NCI-H226 (cell line): ENCODE data around the gene YPEL2.
A peak's percentile ranks its signal among the peaks of the same experiment; 100 is the strongest.
"Not testable (repeated sequence)": the region's sequence is repeated elsewhere in the genome, so short reads cannot be mapped to it uniquely, and the experiment has no call there.

ENCODE experiments used
- DNase-seq: peaks from one replicate; pipeline ENCODE4 v3.0.0-alpha.2; 2015

Gene YPEL2

DNA sequence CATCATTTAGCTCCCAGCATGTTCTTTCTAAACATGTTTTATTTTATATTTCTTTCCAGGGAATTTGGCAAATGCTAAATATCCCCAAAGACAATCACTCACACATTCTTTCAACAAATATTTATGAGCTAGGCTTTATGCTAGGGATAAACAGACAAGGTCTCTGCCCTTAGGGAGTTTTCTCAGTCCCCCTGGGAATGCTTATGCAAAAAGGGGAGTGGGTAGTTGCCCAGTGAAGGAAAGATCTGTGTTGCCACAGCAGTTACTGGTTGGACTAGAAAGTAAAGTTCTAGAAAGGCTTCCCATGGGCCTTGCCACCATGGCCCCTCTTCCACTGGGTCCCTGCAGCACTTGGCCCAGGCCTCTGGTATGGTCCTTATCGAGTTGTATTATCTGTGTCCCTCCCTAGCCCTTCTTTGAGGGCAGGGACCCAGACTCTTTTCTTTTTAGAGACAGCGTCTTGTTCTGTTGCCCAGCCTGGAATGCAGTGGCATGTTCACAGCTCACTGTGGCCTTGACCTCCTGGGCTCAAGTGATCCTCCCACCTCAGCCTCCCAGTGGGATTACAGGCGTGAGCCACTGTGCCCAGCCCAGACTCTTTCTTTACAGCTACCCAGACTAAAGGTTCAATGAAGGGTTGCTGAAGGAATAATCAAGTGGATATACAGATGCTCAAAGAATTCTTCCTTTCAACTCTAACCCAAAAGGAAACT, 78.0 kb downstream of the YPEL2 start:
- DNase-seq, result no peak

DNA sequence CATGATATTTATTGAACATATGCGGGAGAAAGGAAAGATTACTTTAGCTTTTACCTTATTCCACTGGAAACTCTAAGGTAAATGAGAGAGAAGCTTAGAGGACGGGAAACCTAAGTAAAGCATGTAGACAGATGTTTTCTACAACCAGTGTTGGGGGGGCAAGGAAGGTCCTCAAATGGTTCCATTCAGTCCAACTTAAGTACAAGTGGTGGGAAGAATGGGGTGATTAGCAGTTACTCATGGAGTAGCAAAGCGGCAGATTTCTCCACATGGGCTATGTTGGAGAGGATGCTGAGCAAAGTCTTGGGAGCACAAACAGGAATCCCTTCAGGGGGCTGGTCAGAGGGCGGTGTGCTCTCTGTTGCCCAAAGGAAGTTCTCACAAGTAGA, 78.6 kb downstream of the YPEL2 start:
- no peak for DNase-seq

DNA sequence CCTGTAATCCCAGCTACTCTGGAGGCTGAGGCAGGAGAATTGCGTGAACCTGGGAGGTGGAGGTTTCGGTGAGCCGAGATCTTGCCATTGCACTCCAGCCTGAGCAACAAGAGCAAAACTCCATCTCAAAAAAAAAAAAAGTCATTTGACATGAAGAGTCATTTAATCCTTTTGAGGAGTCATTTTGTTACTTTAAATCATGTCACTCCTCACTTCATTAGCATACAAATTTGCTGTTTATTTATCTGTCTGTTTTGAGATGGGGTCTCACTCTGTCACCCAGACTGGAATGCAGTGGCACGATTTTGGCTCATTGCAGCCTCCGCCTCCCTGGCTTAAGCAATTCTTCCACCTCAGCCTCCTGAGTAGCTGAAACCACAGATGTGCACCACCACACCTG, 81.0 kb downstream of the YPEL2 start:
- not testable (repeated sequence) for DNase-seq

DNA sequence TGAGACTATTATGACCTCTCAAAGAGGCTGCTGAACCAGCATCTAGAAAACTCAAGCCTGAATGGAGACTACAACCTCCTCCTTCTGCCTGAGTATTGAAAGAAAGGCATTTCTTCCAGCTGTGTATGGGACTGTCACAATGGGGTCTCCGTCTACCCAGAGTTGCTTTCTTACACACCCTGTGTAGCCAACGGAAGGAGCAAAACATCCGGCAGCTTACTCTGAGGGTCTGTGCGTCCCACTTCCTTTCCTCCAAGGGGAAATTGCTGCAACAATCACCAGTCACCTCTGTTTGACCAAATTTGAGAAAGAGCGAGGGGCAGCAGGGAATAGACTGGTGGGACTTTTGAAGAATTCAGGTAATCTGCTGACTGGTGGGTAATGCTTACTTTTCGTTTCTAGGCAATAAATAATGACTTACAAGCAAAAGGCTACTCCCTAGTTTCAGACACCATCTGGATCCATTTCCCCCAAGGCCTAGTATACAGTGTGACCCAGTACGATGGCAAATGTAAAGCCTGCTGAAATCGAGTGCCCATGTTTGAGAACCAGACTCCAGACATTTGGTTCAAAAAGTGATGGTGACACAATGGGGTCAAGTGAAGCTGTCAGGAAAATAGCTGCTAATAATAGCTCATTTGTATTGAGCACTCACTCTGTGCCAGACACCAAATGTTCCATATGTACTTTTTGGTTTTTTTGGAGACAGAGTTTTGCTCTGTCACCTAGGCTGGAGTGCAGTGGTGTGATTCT, 81.7 kb downstream of the YPEL2 start:
- DNase-seq, result no peak

DNA sequence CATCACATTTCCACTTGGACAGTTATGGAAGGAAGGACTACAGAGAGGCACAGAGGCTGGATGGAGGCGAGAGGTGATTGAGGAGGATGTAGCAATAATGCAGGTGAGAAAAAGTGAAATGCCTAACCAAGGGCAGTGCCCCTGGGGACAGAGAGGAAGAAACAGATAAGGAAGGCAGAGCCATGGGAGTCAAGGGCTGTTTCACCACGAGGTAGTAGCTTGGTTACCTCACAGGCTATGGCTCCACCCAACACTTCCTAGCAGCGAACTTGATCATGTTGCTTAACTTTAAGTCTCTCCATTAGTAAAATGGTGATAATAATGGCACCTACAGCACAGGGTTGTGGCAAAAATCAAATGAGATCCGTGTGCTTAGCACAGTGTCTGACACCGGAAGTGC, 83.9 kb downstream of the YPEL2 start:
- DNase-seq, result no peak

DNA sequence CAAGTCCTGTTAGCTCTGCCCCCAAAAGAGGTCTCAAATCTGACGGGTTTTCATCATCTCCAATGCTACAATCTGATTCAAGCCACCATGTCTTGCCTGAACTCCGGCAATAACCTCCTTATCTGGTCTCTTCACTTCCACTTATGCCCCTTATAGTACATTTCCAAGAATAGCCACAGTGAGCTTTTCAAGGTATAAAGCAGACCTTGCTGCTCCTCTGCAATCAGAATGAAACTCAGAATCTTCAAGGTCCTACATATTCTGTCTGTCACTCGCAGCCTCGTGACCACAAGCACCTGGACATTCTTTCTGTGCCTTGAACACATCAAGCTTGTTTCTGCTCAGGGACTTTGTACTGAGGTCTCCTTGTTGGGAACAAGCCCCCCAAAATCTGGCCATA, 84.7 kb downstream of the YPEL2 start:
- no peak for DNase-seq

DNA sequence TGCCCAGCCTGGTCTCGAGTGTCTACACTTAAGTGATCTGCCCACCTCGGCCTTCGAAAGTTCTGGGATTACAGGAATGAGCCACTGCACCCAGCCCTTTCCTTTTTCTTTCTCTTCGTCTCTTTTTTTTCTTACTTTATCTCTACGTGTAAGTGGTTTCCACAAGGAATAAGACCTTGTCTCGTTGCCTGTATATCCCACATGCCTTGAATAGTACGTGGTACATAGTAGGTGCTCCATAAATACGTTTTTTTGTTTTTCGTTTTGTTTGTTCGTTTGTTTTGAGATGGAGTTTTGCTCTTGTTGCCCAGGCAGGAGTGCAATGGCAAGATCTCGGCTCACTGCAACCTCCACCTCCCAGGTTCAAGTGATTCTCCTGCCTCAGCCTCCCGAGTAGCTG, 86.0 kb downstream of the YPEL2 start:
- no peak for DNase-seq

DNA sequence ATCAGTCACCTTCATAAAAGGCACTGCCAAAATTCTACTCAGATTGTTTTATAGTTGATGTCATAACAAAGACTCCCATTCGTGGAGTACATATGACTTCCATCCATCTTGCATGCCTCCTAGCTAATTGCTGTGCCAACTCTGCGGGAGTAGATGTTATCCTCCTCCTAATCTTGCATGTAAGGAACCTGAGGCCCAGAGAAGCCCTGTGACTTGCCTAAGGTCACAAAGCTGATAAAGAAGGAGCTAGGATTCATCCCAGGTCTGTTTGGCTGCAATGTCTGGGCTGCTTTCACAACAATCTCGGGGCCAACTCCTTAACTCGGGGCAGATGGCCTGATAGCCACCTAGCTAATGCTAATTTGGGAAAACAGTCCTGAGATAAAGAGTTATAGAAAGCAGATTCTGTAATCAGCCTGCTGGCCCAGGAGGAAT, 87.3 kb downstream of the YPEL2 start:
- DNase-seq, result peak; percentile 4

DNA sequence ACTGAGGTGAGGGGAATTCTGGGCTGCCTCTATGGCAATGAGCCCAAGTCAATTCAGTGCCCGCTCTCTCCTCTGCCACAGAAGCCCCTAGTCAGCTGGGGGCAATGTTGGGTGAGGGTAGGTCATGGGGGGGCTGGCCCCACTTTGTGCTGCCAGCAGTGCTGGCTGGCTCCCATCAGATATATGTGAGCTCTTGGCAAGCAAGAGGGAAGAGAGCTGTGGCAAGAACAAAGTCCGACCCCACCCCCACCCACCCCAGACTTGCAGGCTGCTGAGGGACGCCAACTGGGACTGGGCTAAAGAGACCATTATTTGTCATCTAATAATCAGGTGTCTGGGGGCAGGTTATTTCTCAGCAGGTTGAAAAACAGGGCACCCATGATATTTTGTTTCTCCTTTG, 89.4 kb downstream of the YPEL2 start:
- DNase-seq, result no peak

DNA sequence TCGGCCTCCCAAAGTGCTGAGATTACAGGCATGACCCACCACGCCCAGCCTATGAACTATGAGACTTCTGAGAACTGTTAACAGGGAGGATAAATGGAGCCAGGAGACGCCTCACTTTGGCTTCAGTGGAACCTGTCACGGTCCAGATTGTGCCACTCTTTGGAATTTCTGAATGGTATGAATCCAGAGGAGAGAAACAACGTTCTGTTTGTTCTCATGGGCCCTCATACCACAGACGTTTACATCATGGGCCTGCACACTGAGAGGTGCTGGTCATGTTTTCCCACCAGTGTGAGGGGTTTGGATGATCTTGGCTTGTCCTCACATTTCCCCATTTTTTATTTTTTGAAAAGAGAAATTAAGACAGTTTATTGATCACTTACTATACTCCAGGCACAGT, 90.3 kb downstream of the YPEL2 start:
- no peak for DNase-seq

DNA sequence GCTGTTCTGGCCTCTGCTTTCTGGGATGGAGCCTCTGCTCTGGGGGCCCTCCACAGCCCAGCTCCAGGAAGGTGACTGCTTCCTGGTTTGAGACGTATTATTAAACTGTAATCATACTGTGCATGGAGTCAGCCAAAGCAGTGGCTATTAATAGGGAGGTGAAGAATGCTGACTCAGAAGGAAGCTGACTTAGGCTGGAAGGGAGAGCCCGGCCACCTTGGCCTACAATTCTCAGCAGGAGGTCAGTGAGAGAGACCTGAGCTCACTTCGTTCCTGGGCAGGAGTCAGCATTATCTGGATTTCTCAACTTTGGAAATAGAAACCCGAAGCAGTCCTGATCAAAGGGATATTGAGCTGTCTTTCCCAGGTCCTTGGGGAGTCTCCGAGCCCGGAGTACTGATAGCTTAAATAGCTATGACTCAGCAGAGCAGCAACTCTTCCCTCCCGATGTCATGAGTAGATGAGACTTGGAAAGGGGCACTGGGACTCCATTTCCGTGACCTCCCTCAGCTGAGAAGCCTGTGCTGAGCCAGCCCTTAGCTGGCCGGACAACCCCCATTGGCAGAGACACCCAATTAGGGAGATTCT, 91.8 kb downstream of the YPEL2 start:
- DNase-seq, result peak; percentile 84

DNA sequence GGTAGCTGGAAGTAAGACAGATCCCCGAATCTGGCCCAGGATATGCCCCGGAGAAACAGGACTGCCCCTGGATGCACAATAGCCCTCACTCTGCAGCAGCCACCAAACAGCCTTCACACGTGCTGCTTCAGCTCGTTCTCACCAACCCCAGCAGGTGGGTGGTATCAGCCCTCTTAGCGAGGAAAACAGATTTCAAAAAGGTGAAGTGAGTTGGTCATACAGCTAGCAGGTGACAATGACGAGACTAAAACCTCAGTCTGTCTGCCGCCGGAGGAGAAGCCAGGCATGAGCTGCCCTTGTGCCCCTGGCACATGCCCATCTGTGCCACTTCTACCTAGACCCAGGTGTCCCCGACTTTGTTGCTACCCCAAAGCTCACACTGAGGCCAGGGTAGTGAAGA, 92.4 kb downstream of the YPEL2 start:
- no peak for DNase-seq

DNA sequence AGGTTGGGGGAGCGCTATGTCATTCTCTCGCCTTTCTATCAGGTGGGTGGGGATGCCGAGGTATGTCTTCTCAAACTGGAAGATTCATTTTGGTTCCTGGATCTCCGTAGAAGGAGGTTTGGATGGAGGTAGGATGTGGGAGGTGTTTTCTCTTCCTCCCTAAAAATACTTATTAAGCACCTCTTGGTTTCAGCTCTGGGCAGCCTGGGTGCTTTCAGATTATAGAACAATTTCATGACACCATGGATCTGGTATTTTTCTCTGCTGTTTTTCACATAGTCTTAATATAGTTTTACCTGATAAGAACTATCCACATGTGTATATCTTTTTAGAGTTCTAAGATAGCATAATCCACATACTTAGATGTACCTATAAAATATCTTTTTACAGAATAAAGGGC, 92.9 kb downstream of the YPEL2 start:
- DNase-seq, result peak; percentile 32

DNA sequence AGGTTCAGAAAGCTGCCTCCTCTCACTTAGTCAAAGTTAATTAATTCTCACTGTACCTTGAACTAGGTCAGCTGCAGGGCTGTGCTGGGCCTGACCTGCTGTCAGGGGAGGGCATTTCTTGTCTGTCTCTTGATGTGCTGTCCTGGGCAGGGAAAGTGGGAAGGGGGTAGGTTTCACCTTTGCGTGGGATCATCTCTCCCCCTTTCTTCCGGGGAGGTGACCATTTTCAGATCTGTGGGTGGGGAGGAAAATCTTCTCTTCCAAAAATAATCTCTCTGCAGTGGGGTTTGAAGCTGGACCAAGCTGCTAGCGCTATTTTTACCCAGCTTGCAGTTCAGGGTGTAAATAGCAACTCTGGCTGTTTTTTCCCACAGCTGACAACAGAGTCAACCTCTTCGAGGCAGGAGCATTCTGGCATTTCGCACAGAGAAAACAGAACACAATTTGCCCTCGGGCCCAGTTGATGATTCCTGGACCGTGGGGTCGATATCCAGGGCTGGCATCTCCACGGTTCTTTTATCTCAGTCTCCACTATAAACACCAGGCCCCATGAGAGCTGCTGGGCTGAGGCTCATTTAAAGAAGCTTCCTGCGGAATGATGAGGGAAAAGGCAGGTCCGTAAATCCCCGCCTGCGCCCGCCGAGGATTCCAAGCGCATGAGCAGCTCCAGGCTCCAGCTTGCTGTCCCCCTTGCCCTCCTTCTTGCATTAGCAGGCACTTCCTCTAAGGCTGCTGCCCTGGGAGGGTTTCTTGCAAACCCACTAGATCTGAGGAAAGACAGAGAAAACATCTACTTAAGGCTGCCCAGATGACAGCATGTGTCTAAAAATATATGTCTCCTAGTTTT, 93.9 kb downstream of the YPEL2 start:
- DNase-seq, result no peak

DNA sequence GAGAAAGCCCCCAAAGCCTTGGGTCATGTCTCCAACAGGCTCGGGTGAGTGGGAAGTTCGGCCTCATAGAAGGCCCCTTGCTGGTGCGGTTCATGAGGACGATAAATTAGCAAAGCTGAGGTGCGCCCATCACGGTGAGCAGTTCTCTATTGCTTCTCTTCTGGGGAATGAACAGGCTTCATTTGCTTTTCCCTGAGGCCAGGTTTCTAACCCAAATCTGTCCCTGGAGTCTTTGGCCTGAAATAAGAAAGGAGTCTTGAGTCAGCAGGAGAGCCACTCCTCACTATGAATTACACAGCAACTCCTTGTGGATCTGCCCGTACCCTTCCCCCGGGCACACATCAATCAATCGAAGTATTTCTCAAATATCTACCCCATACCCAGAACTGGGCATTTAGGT, 94.6 kb downstream of the YPEL2 start:
- DNase-seq, result no peak

DNA sequence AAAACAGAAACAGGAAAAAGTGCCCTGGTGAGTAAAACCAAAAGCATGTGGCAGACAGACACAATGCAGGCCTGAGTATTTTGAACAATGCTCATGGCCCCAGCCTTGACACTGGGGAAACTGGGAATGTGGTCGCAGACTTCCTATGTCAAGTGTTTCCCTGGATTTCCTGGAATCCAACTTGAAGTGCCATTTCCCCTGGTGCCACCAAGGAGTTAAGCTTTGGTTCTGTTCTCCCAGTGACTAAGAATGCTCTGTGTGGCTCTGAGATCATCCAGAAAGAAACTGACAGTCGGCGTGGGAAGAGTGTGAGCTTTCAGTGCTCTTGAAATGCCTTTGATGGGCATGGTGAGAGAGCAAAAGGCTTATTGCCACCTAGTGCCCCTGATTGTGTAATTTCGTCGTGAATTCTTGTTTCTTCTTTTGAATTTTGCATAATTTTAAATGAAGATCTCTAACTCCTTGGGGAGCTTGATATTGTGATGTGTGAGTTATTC, 96.0 kb downstream of the YPEL2 start:
- peak; percentile 33 for DNase-seq

DNA sequence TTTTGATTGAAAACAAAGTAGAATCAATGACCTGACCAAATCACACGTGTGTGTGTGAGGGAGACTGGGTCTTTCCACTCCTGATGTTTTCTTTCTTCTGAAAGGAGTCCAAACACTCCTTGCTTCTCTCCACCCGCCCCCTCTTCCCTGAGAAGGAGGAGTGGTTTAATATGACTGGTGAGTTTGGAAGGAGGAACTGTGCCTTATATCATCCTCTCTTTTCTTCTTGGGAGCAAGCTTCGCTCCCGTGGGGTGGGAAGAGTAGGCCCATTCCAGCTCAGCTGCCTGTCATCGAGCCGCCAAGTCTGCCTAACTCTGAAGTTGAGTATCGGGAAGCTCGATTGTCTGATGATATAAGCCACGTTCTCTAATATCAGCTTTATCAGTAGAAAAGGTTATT, 96.5 kb downstream of the YPEL2 start:
- peak; percentile 6 for DNase-seq

DNA sequence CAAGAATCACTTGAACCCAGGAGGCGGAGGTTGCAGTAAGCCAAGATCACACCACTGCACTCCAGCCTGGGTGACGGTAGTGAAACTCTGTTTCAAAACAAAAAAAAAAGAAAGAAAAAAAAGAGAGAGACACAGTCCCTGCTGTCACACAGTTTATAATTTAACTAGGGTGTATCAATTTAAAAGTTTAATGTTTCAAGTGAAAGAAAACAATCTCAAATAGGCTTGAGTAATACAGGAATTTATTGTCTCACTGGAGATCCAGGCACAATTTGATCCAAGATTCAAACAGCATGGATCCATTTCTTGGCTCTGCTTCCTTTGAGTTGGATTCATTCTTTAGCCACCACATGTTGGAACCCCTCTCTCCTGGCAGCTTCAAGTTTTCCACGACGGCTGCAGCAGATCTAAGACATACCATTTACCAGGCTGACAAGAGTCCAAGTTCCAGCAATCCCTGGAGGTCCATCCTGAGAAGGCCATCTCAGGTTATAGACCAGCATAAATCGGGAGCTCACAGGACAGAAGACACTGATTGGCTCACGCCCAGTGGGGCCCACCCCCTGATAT, 97.5 kb downstream of the YPEL2 start:
- DNase-seq, result no peak

DNA sequence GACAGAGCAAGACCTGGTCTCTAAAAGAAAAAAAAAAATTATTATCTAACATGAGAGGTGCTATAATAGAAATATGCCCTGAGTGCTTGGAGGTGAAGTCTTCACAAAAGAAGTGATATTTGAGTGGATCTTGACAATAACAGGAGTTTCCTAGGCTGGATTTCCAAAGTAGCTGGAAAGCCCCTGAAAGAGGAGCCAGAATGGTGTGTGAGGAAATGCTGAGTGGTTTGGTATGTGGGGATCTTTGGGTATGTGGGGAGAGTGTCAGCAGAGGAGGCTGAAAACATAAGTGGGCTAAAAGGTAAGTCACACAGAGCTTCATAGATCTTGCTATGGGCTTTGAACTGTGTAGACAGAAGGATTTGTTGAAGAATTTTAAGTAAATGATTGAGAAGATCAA, 100.1 kb downstream of the YPEL2 start:
- DNase-seq, result peak; percentile 41

DNA sequence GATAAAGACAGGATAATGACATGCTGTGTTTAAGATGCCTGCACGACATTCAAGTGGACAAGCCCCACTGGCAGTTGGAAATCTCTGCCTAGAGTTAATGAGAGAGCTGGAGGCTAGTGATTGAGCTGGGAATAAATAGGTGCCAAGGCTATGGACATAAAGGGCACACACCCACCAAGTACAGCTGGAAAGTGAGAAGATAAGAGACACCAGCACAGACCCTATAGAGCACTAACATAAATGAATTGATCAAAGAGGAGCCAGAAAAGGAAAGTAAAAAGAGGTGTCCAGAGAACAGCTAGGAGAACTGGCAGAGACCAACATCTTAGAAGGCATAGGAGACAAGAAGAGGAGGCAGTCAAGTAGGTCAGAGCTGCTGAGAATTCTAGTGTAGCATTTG, 101.2 kb downstream of the YPEL2 start:
- DNase-seq, result no peak

DNA sequence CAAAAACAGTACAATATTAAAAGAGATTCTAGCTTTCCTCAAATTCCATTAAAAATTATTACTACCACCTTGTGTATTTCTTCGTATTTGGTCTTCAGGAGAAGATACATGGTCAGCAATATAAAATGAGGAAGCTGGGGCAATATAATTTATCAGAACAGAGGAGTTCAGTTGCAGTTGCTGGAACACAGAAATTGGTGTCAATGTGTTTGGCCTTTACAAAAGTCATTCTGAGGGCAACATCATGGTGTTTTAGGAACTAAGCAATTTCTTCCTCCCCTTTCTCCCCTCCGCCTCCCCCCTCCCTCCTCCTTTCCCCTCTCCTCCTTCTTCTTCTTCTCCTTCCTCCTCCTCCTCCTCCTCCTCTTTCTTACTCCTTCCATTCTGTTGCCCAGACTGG, 102.1 kb downstream of the YPEL2 start:
- no peak for DNase-seq

DNA sequence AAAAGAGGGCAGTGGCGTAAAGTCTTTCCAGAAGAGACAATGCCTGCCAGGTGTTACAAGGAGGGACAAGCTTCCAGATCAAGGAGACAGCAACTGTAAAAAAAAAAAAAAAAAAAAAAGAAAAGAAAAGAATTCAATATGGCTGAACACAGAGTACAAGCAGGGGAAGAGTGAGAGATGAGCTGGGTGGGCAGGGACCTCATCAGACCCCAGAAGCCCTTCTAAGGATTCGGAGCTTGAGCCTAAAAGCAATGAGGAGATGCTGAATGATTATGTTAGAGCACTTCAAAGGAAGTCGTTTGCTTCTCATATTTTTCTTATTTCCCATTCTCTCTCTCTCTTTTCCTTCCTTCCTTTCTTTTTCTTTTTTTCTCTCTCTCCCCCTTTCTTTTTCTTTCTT, 103.0 kb downstream of the YPEL2 start:
- DNase-seq, result no peak

DNA sequence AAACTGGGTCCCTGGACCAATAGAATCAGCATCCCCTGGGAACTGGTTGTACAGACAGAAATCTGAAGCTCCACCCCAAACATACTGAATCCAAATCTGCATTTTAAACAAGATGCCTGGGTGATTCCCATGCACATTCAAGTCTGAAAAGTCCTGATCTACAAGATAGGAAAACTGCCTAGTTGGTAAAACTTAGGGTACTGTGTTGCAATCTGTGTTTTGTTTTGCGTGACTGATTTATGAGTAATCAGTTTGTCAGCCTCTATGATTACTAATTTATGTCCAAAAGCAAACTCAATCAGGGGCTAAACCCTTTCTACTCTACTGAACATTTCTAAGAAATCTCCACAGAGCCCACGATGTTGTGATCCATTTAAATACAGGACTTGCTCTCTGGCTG, 103.8 kb downstream of the YPEL2 start:
- peak; percentile 49 for DNase-seq
